Activated CD4-positive, CD25-positive, alpha-beta regulatory T cell treated with anti-CD3 and anti-CD28 coated beads, Interleukin-2, amount 50 U/mL, for 16 hours (primary cell): ENCODE results near the gene OR1C1.
"Not testable (repeated sequence)": the region's sequence is repeated elsewhere in the genome, so short reads cannot be mapped to it uniquely, and the experiment has no call there.

ENCODE experiments used
- DNase-seq: peaks from one replicate; pipeline ENCODE4 v3.0.0-alpha.2; 2020; ENCODE audit warnings: low read depth, low spot score

OR1C1 gene, protein sequence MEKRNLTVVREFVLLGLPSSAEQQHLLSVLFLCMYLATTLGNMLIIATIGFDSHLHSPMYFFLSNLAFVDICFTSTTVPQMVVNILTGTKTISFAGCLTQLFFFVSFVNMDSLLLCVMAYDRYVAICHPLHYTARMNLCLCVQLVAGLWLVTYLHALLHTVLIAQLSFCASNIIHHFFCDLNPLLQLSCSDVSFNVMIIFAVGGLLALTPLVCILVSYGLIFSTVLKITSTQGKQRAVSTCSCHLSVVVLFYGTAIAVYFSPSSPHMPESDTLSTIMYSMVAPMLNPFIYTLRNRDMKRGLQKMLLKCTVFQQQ

DNA sequence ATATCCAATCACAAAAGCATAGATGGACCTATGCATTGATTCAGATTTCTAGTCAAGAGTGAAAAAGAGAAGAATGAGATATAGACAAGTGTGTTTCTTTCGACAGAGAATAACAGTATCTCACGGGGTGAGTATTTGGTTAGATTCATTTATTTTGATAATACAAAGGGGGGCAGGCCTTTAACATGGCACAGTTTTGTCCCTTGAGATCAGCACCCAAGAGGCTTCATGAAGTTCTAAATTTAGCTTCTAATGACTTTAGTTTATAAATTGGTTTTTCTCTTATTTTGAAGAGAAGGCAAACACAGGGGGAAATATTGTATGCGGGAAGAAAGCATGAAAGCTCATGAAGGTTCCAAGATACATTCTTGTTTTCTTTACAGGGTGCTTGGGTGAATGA lies at the start of gene OR1C1:
Gene OR1C1 (minus strand): TSS at position 101 of the 400 bp plus-strand sequence. CDS start 2,150 bp downstream, outside the sequence.
- no peak for DNase-seq

- DNase-seq: no peak
Observed at GRCh38 chr1:247797518-247797917, 37.2 kb upstream of the OR1C1 start.

DNA sequence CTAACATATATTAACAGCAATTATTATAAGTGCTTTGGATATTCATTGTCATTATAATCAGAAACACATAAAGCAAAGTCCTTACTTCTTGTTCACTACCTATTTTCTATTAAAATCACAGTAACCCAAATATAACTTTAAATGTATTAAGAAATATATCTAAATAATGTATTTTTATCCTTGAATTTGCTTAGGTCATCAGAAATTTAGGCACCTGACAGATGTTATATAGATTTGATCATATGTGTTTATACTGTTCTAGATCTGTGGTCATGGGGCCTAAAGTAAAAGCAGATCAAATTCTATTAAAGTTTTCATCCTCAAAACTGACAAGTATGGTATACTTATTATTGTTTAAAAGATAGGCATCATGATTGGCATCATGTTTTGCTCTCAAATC lies 9.2 kb upstream of the OR1C1 start:
- no peak for DNase-seq

DNA sequence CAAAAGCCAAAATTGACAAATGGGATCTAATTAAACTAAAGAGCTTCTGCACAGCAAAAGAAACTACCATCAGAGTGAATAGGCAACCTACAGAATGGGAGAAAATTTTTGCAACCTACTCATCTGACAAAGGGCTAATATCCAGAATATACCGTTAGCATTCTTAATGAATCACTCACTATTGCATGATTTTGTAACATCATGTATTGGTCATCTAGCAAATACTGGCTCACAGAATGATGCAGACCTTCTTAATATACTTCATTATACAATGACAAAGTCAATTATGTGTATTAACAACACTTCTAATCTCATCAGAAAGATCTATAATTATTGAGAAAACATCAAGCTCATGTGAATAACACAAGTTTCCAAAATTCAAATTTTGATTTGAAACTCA lies 6.0 kb downstream of the OR1C1 start:
- DNase-seq: not testable (repeated sequence)

DNA sequence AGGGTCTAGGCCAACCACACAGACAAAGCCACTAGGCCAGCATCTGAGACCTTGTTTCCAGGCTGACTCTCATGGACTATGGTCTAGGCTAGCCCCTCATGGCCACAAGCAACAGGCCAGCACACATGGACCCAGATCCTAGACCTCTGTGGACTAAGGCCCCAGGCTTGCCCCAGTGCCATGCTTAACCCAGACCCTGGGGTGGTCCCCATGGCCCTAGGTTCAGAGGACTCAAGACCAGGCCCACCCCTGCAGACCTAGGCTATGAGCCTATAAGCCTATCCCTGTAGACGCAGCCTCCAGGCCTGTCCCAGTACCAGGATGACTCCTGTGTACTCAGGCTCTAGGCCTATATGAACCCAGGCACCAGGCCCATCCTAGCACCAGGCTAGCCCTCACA lies 10.5 kb downstream of the OR1C1 start:
- DNase-seq: no peak

DNA sequence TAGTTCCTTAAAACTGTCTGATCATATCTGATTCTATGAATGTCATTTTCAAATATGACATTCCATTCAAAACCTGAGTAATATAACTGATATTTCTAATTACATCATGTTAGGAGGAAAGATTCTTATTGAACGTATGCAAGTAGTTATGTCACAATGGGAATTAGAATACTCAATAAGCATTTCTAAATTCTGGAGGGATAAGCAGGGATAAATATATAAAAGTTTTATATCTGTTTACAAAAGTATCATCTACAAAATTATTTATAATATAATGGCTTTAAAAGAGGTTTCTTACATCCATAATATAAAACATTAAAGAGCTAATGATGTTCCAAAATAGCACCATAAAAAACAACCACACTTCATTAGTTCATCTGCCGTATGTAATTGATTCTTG lies 12.3 kb downstream of the OR1C1 start, which contains the start of gene OR14A2:
Gene OR14A2 (minus strand): TSS at position 101 of the 400 bp plus-strand sequence.
- DNase-seq: no peak

DNA sequence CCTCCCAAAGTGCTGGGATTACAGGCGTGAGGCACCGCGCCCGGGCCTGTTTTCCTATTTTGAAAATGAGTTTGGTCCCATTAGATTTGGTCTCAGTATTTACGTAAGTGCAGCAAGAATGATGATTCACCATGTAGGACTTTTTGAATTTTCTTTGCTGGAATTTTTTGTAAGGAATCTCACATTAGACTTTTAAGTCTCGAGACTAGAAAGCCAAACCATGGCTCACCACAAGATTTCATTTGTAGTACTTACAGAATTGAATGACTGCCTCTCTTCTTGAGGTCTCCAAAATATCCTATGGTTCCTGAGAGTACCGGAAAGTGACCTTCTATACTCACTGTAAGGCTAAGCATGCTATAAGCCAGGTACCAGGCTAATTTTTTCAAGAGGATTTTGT lies 12.7 kb downstream of the OR1C1 start:
- no peak for DNase-seq

DNA sequence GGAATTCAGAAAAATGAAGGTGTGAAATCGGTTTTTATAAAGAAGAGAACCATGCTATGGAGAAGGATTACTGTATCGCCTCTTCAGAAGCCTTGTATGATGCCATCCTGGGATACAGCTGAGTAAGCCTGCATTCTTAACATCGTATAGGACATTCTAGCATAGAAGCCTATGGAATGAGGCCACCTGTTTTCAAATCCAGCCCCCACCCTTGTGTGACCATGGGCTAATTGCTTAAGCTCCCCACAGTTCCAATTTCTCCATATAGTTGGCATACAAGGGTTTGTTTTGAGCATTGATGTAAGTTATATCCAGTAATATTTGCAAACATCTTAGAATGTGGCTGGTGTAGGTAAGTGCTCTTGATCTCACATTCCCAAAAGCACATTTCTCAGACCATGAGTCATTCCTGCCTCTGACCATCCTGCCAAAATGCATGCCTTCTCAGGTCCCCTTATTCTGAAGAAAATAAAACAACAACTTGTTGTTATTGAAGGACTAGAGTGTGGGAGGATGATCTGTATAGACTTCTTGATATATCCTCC lies 13.9 kb downstream of the OR1C1 start:
- no peak for DNase-seq

DNA sequence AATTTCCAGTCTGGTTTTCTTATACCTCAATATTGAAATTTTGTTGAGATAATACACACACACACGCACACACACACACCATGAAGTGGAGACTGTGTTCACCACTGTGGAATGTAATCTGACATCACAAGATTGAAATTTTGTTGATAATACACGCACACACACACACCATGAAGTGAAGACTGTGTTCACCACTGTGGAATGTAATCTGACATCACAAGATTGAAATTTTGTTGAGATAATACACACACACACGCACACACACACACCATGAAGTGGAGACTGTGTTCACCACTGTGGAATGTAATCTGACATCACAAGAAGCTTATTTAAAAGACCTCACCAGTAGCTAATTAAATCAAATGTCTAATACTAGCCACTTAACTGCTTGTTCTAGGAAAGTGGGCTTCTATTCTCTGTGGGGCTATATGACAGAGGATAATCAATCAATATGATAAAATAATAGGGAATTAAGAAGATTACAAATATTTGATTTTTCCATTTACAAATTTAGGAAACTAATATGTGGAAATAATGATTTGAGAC lies 18.1 kb downstream of the OR1C1 start:
- not testable (repeated sequence) for DNase-seq

- no peak for DNase-seq
Observed at GRCh38 chr1:247741756-247742155, 18.6 kb downstream of the OR1C1 start.

- DNase-seq: no peak
Observed at GRCh38 chr1:247740721-247741120, 19.6 kb downstream of the OR1C1 start.

DNA sequence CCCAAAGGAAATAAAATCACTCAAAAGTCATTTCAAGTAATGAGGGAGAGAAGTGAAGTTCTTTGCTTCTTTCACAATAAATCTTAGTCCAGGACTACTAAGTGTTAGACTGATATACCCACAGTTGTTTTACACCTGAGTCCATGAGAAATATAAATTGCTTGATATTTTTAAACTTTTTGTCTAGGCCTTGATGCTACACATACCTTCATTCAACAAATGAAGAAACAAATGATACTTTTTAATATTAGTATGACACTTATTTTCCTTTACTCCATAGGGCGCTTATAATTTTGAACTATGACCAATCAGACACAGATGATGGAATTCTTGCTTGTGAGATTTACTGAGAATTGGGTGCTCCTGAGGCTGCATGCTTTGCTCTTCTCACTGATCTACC lies 22.0 kb downstream of the OR1C1 start, which contains the start of gene OR14K1:
Gene OR14K1 (plus strand): TSS at position 301 of the 400 bp plus-strand sequence. CDS start 0 bp downstream, at position 301.
- no peak for DNase-seq

GRCh38 chr1:247721222-247721621 lies 39.1 kb downstream of the OR1C1 start:
- DNase-seq: no peak

DNA sequence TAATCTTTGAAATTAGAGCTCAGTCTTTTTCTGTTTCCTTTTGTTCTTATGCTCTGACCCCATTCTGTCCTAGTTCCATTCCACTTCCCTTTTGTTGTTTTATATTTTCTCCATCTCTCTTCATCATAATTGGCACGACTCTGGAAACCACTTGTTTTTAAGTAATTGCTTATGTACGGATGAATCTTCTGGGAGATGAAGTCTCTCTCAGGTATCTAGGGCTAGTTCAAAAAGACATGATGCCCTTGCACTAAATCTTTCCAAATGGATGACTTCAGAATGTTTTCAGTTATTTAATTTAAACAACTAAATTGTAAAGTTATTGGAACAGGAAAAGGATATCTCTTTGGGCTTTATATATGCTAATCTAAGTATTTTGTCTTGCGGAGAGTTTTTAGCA lies 43.8 kb downstream of the OR1C1 start, which contains the start of gene OR6F1:
Gene OR6F1 (minus strand): TSS at position 101 of the 400 bp plus-strand sequence. CDS start 3,891 bp downstream, outside the sequence.
- no peak for DNase-seq

DNA sequence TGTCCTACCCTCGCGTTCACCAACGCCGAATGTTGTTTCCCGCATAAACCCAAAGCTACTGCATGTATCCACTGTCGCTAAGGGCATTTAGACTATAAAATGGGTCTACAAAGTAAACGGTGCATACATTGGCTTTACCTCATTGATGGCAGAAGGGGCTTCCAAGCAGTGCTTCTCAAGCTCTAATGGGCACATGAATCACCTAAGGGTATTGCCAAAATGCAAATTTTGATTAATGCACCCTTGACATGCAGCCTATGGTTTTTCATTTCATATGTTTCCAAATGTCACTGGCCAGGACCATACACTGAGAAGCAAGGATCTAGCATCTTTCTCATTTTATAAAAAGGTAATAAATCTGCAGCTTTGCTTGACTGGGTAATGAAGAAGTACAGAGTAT lies 46.6 kb downstream of the OR1C1 start:
- DNase-seq: no peak

- not testable (repeated sequence) for DNase-seq
Observed at GRCh38 chr1:247710681-247711080, 49.7 kb downstream of the OR1C1 start.
